Measurements from ENCODE around the gene FGD2. TPM values are rescaled to one million over a fixed set of nuclear protein-coding genes. Genes with fewer than 3 reads are reported as not detected.

The FGD2 gene
- total and polyA plus RNA-seq, 2 of the 4 experiments (the other 2 are of a cell fraction), result 0.07 TPM; not detected in 1

DNA sequence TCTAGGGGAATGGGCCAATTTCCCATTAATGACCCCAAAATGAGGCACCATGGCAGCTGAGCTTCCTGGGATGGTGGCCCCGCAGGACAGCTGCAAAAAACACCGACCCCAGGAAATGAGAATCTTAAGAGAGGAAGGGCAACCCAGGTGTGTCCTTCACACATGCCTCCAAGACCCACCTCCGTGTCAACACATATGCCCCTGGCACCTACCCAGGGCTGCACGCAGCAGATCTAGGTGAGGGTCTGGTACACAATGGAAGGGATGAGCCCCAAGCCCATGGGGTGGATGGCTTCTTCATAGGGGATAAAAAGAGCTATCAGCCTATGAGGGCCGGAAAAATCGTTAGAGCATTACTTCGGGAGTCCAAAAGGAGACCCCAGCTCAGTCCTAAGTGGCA lies 28.9 kb upstream of the FGD2 start:
- no CpG with 5 or more reads among the region's 7 CpGs for WGBS, 2 experiments (ENCODE audit: extremely low coverage in 2 of 2, insufficient read length in 1 of 2)
- H2BK15ac ChIP-seq (ENCODE audit: low read depth, low read length), result no peak overlapping the region
- in situ Hi-C loops (cut with MboI; ENCODE audit: low sequenced_read_pairs), result no loop called here

More for the DNA sequence above, 28.9 kb upstream of the FGD2 start:
- Histone ChIP-seq H3K4me2 (ENCODE audit: low read depth, low read length) (no peak overlapping the region), H3K14ac (replicated peaks; ENCODE audit: low read depth, low read length) (no peak overlapping the region), H3K9me3 (ENCODE audit: control insufficient read depth, insufficient read depth, low read length) (no peaks in the 10 kb centered on the region), H3K27me3 (ENCODE audit: control insufficient read depth, insufficient read depth, low read length) (no peaks in the 10 kb centered on the region), H3K23ac (ENCODE audit: low read depth, low read length) (no peak overlapping the region), H3K79me1 (ENCODE audit: low read depth in 1 of 2, low read length in 2 of 2) (peaks cover 61 to 77% of the 10 kb centered on the region in 2 experiments), H2BK120ac (ENCODE audit: low read depth, low read length) (no peak overlapping the region), H4K20me1 (ENCODE audit: insufficient read depth, low read length) (peaks cover 59% of the 10 kb centered on the region), H3K4me1 (ENCODE audit: control insufficient read depth, insufficient read depth, low read length) (peaks cover 6% of the 10 kb centered on the region; the same call in 1 of the 2 replicates), H4K8ac (ENCODE audit: low read depth in 2 of 2, low read length in 2 of 2) (no peak overlapping the region), H3K9me1 (ENCODE audit: insufficient read depth, low read length) (peaks cover 4% of the 10 kb centered on the region; the same call in 1 of the 2 replicates), H2BK5ac (ENCODE audit: low read depth, low read length, poor library complexity, severe bottlenecking) (no peak overlapping the region), H3K56ac (ENCODE audit: extremely low read depth, insufficient read depth, low read length) (no peak overlapping the region), H3K27ac (ENCODE audit: insufficient read depth, low read length) (no peak overlapping the region), H3K4ac (ENCODE audit: low read depth, low read length) (no peak overlapping the region), H4K5ac (ENCODE audit: low read depth, low read length) (no peak overlapping the region), H2AFZ (replicated peaks; ENCODE audit: low read length, poor library complexity) (no peak overlapping the region), H2AK9ac (replicated peaks; ENCODE audit: low read depth, low read length, poor library complexity) (no peak overlapping the region), H3K4me3 (ENCODE audit: insufficient read depth, low read depth, low read length) (no peak overlapping the region), H3K9ac (ENCODE audit: low read depth, low read length) (no peak overlapping the region), H2AK5ac (ENCODE audit: low read depth, low read length) (no peak overlapping the region), H3K36me3 (ENCODE audit: control insufficient read depth, insufficient read depth, low read length) (peaks cover 79% of the 10 kb centered on the region), H2BK20ac (ENCODE audit: low read depth, low read length) (no peak overlapping the region), H4K91ac (ENCODE audit: insufficient read depth, low read depth, low read length) (no peak overlapping the region), H3K18ac (ENCODE audit: low read depth, low read length) (no peak overlapping the region)
- no TSS peak for BruUV-seq (replicated peaks)
- dilution Hi-C loops (cut with HindIII; ENCODE audit: low sequenced_read_pairs, unreplicated experiment), result no loop called here
- intact Hi-C loops (cut with micrococcal nuclease), result no loop called here
- POLR2A ChIA-PET (ENCODE audit: unreplicated experiment), result no interaction called here
- CTCF ChIA-PET, result no interaction called here
- no peak for ATAC-seq (ENCODE audit: low read depth)
- TF ChIP-seq RAD21 (IDR thresholded peaks at IDR 0.05; ENCODE audit: low read length) (no peak), RFX5 (IDR thresholded peaks at IDR 0.05; ENCODE audit: low read depth, low read length) (no peak), FOS (IDR thresholded peaks at IDR 0.05; ENCODE audit: low read depth, low read length) (no peak), MAFK (IDR thresholded peaks at IDR 0.05; ENCODE audit: low read depth, low read length) (no peak), MAZ (IDR thresholded peaks at IDR 0.05; ENCODE audit: borderline replicate concordance, low read depth, low read length) (no peak), CHD1 (IDR thresholded peaks at IDR 0.05; ENCODE audit: low read depth, low read length) (no peak), RCOR1 (IDR thresholded peaks at IDR 0.05; ENCODE audit: insufficient replicate concordance, low read length) (no peak)
- TF ChIP-seq, protein P1, sequence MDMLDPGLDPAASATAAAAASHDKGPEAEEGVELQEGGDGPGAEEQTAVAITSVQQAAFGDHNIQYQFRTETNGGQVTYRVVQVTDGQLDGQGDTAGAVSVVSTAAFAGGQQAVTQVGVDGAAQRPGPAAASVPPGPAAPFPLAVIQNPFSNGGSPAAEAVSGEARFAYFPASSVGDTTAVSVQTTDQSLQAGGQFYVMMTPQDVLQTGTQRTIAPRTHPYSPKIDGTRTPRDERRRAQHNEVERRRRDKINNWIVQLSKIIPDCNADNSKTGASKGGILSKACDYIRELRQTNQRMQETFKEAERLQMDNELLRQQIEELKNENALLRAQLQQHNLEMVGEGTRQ (IDR thresholded peaks at IDR 0.05; ENCODE audit: low read depth, low read length), result no peak
- TF ChIP-seq, protein P2, sequence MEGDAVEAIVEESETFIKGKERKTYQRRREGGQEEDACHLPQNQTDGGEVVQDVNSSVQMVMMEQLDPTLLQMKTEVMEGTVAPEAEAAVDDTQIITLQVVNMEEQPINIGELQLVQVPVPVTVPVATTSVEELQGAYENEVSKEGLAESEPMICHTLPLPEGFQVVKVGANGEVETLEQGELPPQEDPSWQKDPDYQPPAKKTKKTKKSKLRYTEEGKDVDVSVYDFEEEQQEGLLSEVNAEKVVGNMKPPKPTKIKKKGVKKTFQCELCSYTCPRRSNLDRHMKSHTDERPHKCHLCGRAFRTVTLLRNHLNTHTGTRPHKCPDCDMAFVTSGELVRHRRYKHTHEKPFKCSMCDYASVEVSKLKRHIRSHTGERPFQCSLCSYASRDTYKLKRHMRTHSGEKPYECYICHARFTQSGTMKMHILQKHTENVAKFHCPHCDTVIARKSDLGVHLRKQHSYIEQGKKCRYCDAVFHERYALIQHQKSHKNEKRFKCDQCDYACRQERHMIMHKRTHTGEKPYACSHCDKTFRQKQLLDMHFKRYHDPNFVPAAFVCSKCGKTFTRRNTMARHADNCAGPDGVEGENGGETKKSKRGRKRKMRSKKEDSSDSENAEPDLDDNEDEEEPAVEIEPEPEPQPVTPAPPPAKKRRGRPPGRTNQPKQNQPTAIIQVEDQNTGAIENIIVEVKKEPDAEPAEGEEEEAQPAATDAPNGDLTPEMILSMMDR (conservative IDR thresholded peaks at IDR 0.05; ENCODE audit: low read depth, low read length), result no peak
- no peak for DNase-seq
